Smooth muscle cell (in vitro differentiated cells): Measurements from ENCODE around the gene U2SURP. TPM values are rescaled to one million over a fixed set of nuclear protein-coding genes. Genes with fewer than 3 reads are reported as not detected.

Source experiments
- DNase-seq: peaks from one replicate; lab custom pipeline; 2025; ENCODE audit not compliant: unreplicated experiment; lab: John Stamatoyannopoulos, UW
- H2AFZ ChIP-seq: fragments of 200-600 bp; sonication (generic); 2 replicates; pipeline ENCODE4 v1.6.0; 2016; ENCODE audit warnings: antibody characterized with exemption, low read depth, mild to moderate bottlenecking
- H3F3A ChIP-seq: fragments of 200-600 bp; sonication (generic); 2 replicates; pipeline ENCODE4 v1.6.0; 2017; ENCODE audit warnings: antibody characterized with exemption, low read depth
- H3K27ac ChIP-seq: fragments of 200-600 bp; sonication (generic); 2 replicates; pipeline ENCODE4 v1.5.1; 2016; ENCODE audit warnings: low read depth, mild to moderate bottlenecking
- H3K27me3 ChIP-seq: fragments of 200-600 bp; sonication (generic); 2 replicates; pipeline ENCODE4 v1.6.1; 2016; ENCODE audit warnings: low read depth, mild to moderate bottlenecking
- H3K36me3 ChIP-seq: fragments of 200-600 bp; sonication (generic); 2 replicates; pipeline ENCODE4 v1.5.1; 2016; ENCODE audit warnings: low read depth
- H3K4me1 ChIP-seq: fragments of 200-600 bp; sonication (generic); 2 replicates; pipeline ENCODE4 v1.5.1; 2016; ENCODE audit warnings: low read depth
- H3K4me2 ChIP-seq: fragments of 200-600 bp; sonication (generic); 2 replicates; pipeline ENCODE4 v1.6.0; 2016; ENCODE audit warnings: mild to moderate bottlenecking
- H3K4me3 ChIP-seq: fragments of 200-600 bp; sonication (generic); 2 replicates; pipeline ENCODE4 v1.5.1; 2016; ENCODE audit warnings: mild to moderate bottlenecking
- H3K79me2 ChIP-seq: fragments of 200-600 bp; sonication (generic); 2 replicates; pipeline ENCODE4 v1.6.0; 2016; ENCODE audit warnings: low read depth, mild to moderate bottlenecking
- H3K9ac ChIP-seq: fragments of 200-600 bp; sonication (generic); 2 replicates; pipeline ENCODE4 v1.6.0; 2016; ENCODE audit warnings: low read depth
- H3K9me3 ChIP-seq: fragments of 200-600 bp; sonication (generic); replicated peaks from 2 replicates; pipeline ENCODE4 v1.5.1; 2016; ENCODE audit warnings: low read depth
- H4K20me1 ChIP-seq: fragments of 200-600 bp; sonication (generic); 2 replicates; pipeline ENCODE4 v1.6.0; 2016; ENCODE audit warnings: low read depth
- WGBS: methylation state at CpG from one replicate; pipeline ENCODE4 v1.1.7; 2016; ENCODE audit warnings: low lambda C conversion rate; 5-methylcytosine and 5-hydroxymethylcytosine counted together
- polyA plus RNA-seq: library from polyadenylated mRNA; unstranded; fragments of >200 nt; fragmentation: Nextera tagmentation; extraction: Ambion mirVana; gene quantifications from 2 replicates; pipeline ENCODE4 v1.2.1, GENCODE V29; 2016
- total RNA-seq: library from RNA; depleted of rRNA; stranded (reverse); fragments of >200 nt; gene quantifications from 2 replicates; pipeline ENCODE4 v1.2.3, GENCODE V29; 2014
- TF ChIP-seq, protein P1 (sequence below): fragments of 200-600 bp; sonication (generic); IDR thresholded peaks from 2 replicates; pipeline ENCODE4 v1.5.1; 2017; ENCODE audit warnings: borderline replicate concordance, mild to moderate bottlenecking, antibody characterized with exemption; ENCODE audit not compliant: insufficient read depth, poor library complexity, severe bottlenecking

Gene U2SURP
- total and polyA plus RNA-seq, 2 experiments from 2014 or later, result 49.0 to 80.4 TPM

DNA sequence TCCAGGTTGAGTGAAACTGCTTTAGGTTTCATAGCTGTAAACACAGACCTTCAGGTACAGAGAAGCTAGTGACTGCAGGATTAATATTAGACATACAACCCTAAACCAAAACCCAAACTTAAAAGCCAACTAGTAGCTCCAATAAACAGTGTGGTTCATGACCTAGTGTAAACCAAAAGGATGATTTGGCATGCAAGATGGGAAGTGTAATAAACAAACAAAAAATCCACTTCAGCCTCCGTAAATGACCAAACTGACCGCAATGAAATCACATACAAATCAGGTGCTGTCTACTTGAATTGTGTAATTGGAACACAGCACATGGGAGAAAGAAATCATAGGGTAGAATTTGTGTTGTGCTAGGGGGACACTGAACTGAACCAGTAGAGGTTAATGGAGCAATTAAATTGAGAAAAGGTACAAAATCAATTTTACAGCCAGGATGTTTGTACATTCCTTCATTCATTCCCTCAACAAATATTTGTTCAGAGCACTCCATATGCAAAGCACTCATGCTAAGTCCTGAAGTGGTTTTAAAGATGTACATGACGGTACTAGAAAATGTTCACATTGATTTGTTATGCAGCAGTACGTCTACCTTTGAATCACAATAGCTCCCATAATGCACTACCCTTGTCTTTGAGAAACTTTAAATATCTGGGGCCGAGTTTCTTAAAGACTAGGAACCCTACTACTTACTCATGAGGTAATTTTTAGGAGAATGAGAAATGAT lies 96.8 kb downstream of the U2SURP start:
- H2AFZ ChIP-seq, result no peak overlapping the region
- H3K79me2 ChIP-seq, result no peaks in the 10 kb centered on the region
- 84% methylated on average over 5 of the region's 5 CpGs for WGBS
- no peak overlapping the region for H3K4me3 ChIP-seq
- H3K27ac ChIP-seq, result no peak overlapping the region
- H3K4me1 ChIP-seq, result no peaks in the 10 kb centered on the region
- H3F3A ChIP-seq, result no peaks in the 10 kb centered on the region
- no peaks in the 10 kb centered on the region for H4K20me1 ChIP-seq
- TF ChIP-seq, protein P1, sequence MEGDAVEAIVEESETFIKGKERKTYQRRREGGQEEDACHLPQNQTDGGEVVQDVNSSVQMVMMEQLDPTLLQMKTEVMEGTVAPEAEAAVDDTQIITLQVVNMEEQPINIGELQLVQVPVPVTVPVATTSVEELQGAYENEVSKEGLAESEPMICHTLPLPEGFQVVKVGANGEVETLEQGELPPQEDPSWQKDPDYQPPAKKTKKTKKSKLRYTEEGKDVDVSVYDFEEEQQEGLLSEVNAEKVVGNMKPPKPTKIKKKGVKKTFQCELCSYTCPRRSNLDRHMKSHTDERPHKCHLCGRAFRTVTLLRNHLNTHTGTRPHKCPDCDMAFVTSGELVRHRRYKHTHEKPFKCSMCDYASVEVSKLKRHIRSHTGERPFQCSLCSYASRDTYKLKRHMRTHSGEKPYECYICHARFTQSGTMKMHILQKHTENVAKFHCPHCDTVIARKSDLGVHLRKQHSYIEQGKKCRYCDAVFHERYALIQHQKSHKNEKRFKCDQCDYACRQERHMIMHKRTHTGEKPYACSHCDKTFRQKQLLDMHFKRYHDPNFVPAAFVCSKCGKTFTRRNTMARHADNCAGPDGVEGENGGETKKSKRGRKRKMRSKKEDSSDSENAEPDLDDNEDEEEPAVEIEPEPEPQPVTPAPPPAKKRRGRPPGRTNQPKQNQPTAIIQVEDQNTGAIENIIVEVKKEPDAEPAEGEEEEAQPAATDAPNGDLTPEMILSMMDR, result no peak
- H3K9me3 ChIP-seq, result no peaks in the 10 kb centered on the region
- no peak overlapping the region for H3K9ac ChIP-seq
- H3K4me2 ChIP-seq, result no peak overlapping the region
- H3K36me3 ChIP-seq, result no peaks in the 10 kb centered on the region
- no peak for DNase-seq
- H3K27me3 ChIP-seq, result no peaks in the 10 kb centered on the region

DNA sequence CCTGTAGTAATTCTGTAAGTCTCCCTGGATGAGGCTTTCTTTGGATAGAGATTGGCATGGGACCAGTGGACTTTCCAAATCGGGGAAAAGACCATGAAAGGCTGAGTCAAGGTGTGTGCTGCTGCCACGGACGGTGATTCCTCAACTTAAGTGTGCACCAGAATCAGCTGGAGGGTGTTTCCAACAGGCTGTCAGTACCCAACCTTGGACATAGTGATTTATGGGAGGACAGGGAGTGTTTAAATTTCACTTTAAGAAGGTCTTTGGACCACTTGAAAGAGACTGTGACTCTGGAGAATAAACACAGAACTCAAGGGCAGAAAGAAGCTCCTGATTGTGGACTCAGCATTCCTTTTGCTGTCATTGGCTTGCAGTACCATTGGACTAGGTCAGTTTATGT lies 97.8 kb downstream of the U2SURP start:
- H2AFZ ChIP-seq, result no peak overlapping the region
- no peak overlapping the region for H3K4me3 ChIP-seq
- 93% methylated on average over 3 of the region's 3 CpGs for WGBS
- H3K9me3 ChIP-seq, result no peaks in the 10 kb centered on the region
- TF ChIP-seq, protein P1, result no peak
- H3F3A ChIP-seq, result no peaks in the 10 kb centered on the region
- no peak overlapping the region for H3K9ac ChIP-seq
- H3K27me3 ChIP-seq, result no peaks in the 10 kb centered on the region
- H3K36me3 ChIP-seq, result no peaks in the 10 kb centered on the region
- H3K4me1 ChIP-seq, result no peaks in the 10 kb centered on the region
- H4K20me1 ChIP-seq, result no peaks in the 10 kb centered on the region
- no peak overlapping the region for H3K4me2 ChIP-seq
- no peak for DNase-seq
- H3K79me2 ChIP-seq, result no peaks in the 10 kb centered on the region
- no peak overlapping the region for H3K27ac ChIP-seq

DNA sequence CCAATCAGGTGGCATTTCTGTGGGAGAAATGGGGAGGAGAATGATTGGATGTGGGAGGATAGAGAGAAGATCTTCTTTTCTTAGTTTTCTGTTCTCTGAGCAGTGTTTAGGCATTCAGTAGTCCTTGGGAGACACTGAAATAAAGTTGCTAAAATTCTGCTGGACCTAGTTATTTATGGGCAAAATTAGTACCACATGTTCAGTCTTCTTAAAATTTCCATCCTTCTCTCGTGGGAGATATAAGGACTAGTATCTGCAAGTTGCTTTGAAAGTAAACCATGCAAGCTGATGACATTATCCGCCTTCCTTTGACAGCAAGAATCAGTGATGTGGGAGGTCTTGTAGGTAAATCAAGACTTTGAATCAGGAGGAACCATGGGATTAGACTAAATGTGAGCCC lies 98.3 kb downstream of the U2SURP start:
- H3K9ac ChIP-seq, result no peak overlapping the region
- WGBS, result 61% methylated on average over 2 of the region's 2 CpGs
- H2AFZ ChIP-seq, result no peak overlapping the region
- no peak for DNase-seq
- H3K27ac ChIP-seq, result no peak overlapping the region
- no peaks in the 10 kb centered on the region for H3K36me3 ChIP-seq
- no peaks in the 10 kb centered on the region for H3F3A ChIP-seq
- H3K79me2 ChIP-seq, result no peaks in the 10 kb centered on the region
- H3K9me3 ChIP-seq, result no peaks in the 10 kb centered on the region
- H3K4me1 ChIP-seq, result no peaks in the 10 kb centered on the region
- H4K20me1 ChIP-seq, result no peaks in the 10 kb centered on the region
- H3K4me2 ChIP-seq, result no peak overlapping the region
- no peak overlapping the region for H3K4me3 ChIP-seq
- H3K27me3 ChIP-seq, result no peaks in the 10 kb centered on the region
- TF ChIP-seq, protein P1, result no peak

DNA sequence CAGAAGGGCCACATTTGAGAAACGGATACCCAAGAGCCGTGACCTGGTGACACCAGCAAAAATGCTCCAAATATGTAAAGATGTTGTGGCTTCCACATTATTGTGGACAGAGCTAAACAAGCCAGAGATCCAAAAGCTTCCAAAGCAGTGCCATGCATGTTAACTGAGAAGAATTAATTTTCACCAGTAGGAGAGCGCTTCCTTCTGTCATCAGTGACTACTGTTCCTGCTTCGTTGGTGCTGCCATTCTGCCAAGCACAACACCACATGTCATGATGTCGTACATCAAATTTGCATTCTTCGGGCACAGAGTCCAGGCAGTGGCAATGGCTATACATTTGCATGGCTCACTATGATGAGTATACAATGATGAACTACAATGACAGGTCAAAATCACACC lies 99.1 kb downstream of the U2SURP start:
- Histone ChIP-seq H3K27ac (no peak overlapping the region), H4K20me1 (no peaks in the 10 kb centered on the region), H3K4me2 (no peak overlapping the region), H3K4me1 (no peaks in the 10 kb centered on the region), H3F3A (no peaks in the 10 kb centered on the region), H3K27me3 (no peaks in the 10 kb centered on the region), H3K9me3 (no peaks in the 10 kb centered on the region), H3K79me2 (no peaks in the 10 kb centered on the region), H3K9ac (no peak overlapping the region), H3K4me3 (no peak overlapping the region), H3K36me3 (no peaks in the 10 kb centered on the region), H2AFZ (no peak overlapping the region)
- WGBS, result 93% methylated on average over 6 of the region's 6 CpGs
- TF ChIP-seq, protein P1, result no peak
- no peak for DNase-seq
